SK-N-SH (cell line): ENCODE data around the gene UBE3D. TPM values are rescaled to one million over a fixed set of nuclear protein-coding genes. Genes with fewer than 3 reads are reported as not detected.
A peak's percentile ranks its signal among the peaks of the same experiment; 100 is the strongest.

Experiments
- CTCF ChIA-PET: fragments of 300-600, 350-600 bp; formaldehyde crosslinking; extraction: SDS; loops from one replicate; lab custom pipeline; 2021; lab: Yijun Ruan, JAX
- POLR2A ChIA-PET: fragments of 350-600 bp; sonication (Branson Sonifier 250); formaldehyde crosslinking; extraction: SDS; loops from one replicate; lab custom pipeline; 2020; ENCODE audit warnings: antibody characterized with exemption, inconsistent platforms; lab: Yijun Ruan, JAX
- DNase-seq: peaks from one replicate; pipeline ENCODE4 v3.0.0; 2012
- H2AFZ ChIP-seq: fragments of 200-600 bp; sonication (generic); 2 replicates; pipeline ENCODE4 v1.8.1; 2016; ENCODE audit warnings: antibody characterized with exemption, mild to moderate bottlenecking, low read depth
- H3F3A ChIP-seq: fragments of 200-600 bp; sonication (generic); replicated peaks from 2 replicates; pipeline ENCODE3; 2016; ENCODE audit warnings: antibody characterized with exemption, mild to moderate bottlenecking; ENCODE audit not compliant: insufficient read depth
- H3K27ac ChIP-seq, 2 experiments: fragments of 200-500 bp in 1 of 2; fragments of 200-600 bp in 1 of 2; sonication (Bioruptor generic) in 1 of 2; sonication (generic), shearing (Covaris generic) in 1 of 2; 2 replicates each; pipeline versions ENCODE4 v1.5.1 to v1.6.1; 2014 to 2016; ENCODE audit warnings: low read depth in 2 of 2, inconsistent platforms in 1 of 2, low read length in 1 of 2, mild to moderate bottlenecking in 1 of 2, mixed read lengths in 1 of 2
- H3K27me3 ChIP-seq: fragments of 200-600 bp; sonication (generic), shearing (Covaris generic); 2 replicates; pipeline ENCODE4 v1.6.1; 2016; ENCODE audit warnings: mixed run types; ENCODE audit not compliant: insufficient read depth
- H3K36me3 ChIP-seq, 2 experiments: fragments of 200-500 bp in 1 of 2; fragments of 200-600 bp in 1 of 2; sonication (Bioruptor generic) in 1 of 2; sonication (generic) in 1 of 2; replicated peaks in 1 of 2; 2 replicates each; pipeline versions ENCODE3 to v1.5.1; 2014 to 2016; ENCODE audit warnings: low read length in 1 of 2, mild to moderate bottlenecking in 1 of 2; ENCODE audit not compliant: insufficient read depth in 2 of 2, control insufficient read depth in 1 of 2
- H3K4me1 ChIP-seq, 2 experiments: fragments of 200-500 bp in 1 of 2; fragments of 200-600 bp in 1 of 2; sonication (Bioruptor generic) in 1 of 2; sonication (generic), shearing (Covaris generic) in 1 of 2; 2 replicates each; pipeline versions ENCODE4 v1.5.1 to v1.6.1; 2014 to 2016; ENCODE audit warnings: low read depth in 1 of 2, low read length in 1 of 2, mixed run types in 1 of 2; ENCODE audit not compliant: insufficient read depth in 2 of 2, control insufficient read depth in 1 of 2
- H3K4me2 ChIP-seq: fragments of 200-600 bp; sonication (generic), shearing (Covaris generic); 2 replicates; pipeline ENCODE4 v1.6.1; 2017; ENCODE audit warnings: mixed run types
- H3K4me3 ChIP-seq, 2 experiments: fragments of 200-500 bp in 1 of 2; fragments of 200-600 bp in 1 of 2; sonication (Bioruptor generic) in 1 of 2; sonication (generic), shearing (Covaris generic) in 1 of 2; 2 replicates each; pipeline versions ENCODE4 v1.5.1 to v1.8.1; 2014 to 2016; ENCODE audit warnings: low read depth in 2 of 2, inconsistent platforms in 1 of 2, low read length in 1 of 2, mild to moderate bottlenecking in 1 of 2, mixed read lengths in 1 of 2, moderate library complexity in 1 of 2
- H3K79me2 ChIP-seq: fragments of 200-600 bp; sonication (generic); 2 replicates; pipeline ENCODE4 v1.8.1; 2017; ENCODE audit warnings: mild to moderate bottlenecking; ENCODE audit not compliant: insufficient read depth
- H3K9ac ChIP-seq: fragments of 200-600 bp; sonication (generic); 2 replicates; pipeline ENCODE4 v1.6.1; 2017; ENCODE audit warnings: mixed run types
- H3K9me2 ChIP-seq: fragments of 200-600 bp; sonication (generic); 2 replicates; pipeline ENCODE4 v1.6.1; 2017; ENCODE audit warnings: mixed run types
- H3K9me3 ChIP-seq: fragments of 200-600 bp; sonication (generic); 2 replicates; pipeline ENCODE4 v1.6.1; 2017; ENCODE audit warnings: mixed run types, mild to moderate bottlenecking, moderate library complexity
- H4K20me1 ChIP-seq: fragments of 200-600 bp; sonication (generic); 2 replicates; pipeline ENCODE4 v1.6.1; 2017; ENCODE audit warnings: mild to moderate bottlenecking, mixed run types; ENCODE audit not compliant: insufficient read depth
- CTCF ChIP-seq: fragments of 200-600 bp; sonication (generic); IDR thresholded peaks from 2 replicates; pipeline ENCODE4 v1.6.1; 2017; ENCODE audit warnings: antibody characterized with exemption, mild to moderate bottlenecking, moderate library complexity
- FOXJ3 ChIP-seq: sonication (generic); formaldehyde crosslinking; IDR thresholded peaks from 2 replicates; pipeline ENCODE4 v1.5.1; 2020; ENCODE audit warnings: mild to moderate bottlenecking, missing genetic modification reagents
- MXI1 ChIP-seq: IDR thresholded peaks from 2 replicates; pipeline ENCODE4 v1.6.1; 2012; ENCODE audit warnings: mild to moderate bottlenecking, low read depth, low read length, improper control_type of control experiment
- NFIC ChIP-seq: IDR thresholded peaks from 2 replicates; pipeline ENCODE4 v1.4.0; 2012; ENCODE audit warnings: borderline replicate concordance
- RCOR1 ChIP-seq: fragments of 150-350 bp; IDR thresholded peaks from 2 replicates; pipeline ENCODE4 v1.6.1; 2017; ENCODE audit warnings: antibody characterized with exemption, low read length
- RXRA ChIP-seq: IDR thresholded peaks from 2 replicates; pipeline ENCODE4 v1.4.0; 2012; ENCODE audit warnings: low read depth, mild to moderate bottlenecking, borderline replicate concordance
- SIN3A ChIP-seq: IDR thresholded peaks from 2 replicates; pipeline ENCODE4 v1.6.1; 2012; ENCODE audit warnings: low read depth, mild to moderate bottlenecking, low read length, moderate library complexity, borderline replicate concordance
- SMC3 ChIP-seq: IDR thresholded peaks from 2 replicates; pipeline ENCODE4 v1.6.1; 2012; ENCODE audit warnings: low read depth, low read length, improper control_type of control experiment
- TEAD4 ChIP-seq: IDR thresholded peaks from 2 replicates; pipeline ENCODE4 v1.4.0; 2012; ENCODE audit warnings: mild to moderate bottlenecking, borderline replicate concordance; ENCODE audit not compliant: insufficient read depth
- USF1 ChIP-seq: IDR thresholded peaks from 2 replicates; pipeline ENCODE4 v1.4.0; 2012; ENCODE audit warnings: low read depth, borderline replicate concordance
- WGBS: methylation state at CpG from one replicate; pipeline ENCODE4 v1.1.6; 2017; ENCODE audit warnings: low lambda C conversion rate; 5-methylcytosine and 5-hydroxymethylcytosine counted together
- polyA plus RNA-seq, 3 experiments: library from polyadenylated mRNA; depleted of rRNA; stranded (reverse); fragments of >200 nt; gene quantifications; 2 replicates each; pipeline ENCODE4 v1.2.3, GENCODE V29; 2012

Gene UBE3D
- polyA plus RNA-seq, 1 of the 3 experiments (the other 2 are of a cell fraction), result 3.4 TPM

- ChIA-PET CTCF (no interaction called here), POLR2A (no interaction called here)
- Histone ChIP-seq H3K4me1 (peaks cover 26 to 44% of the 10 kb centered on the region in 2 experiments), H3K27me3 (no peaks in the 10 kb centered on the region), H3K36me3 (no peaks in the 10 kb centered on the region), H3K4me3 (no peak overlapping the region), H4K20me1 (no peaks in the 10 kb centered on the region), H3K9ac (no peak overlapping the region), H3K27ac (no peak overlapping the region; a peak in 1 of 4 replicates), H3K9me2 (no peaks in the 10 kb centered on the region), H3K79me2 (no peaks in the 10 kb centered on the region), H2AFZ (no peak overlapping the region), H3K4me2 (no peak overlapping the region), H3K9me3 (no peaks in the 10 kb centered on the region), H3F3A (peaks cover 30% of the 10 kb centered on the region)
- TF ChIP-seq RCOR1 (no peak), MXI1 (no peak), FOXJ3 (CRISPR knock-in tag) (no peak), NFIC (0 out of 2 replicates have a peak, but pooled peaks have one; percentile 6)
- DNase-seq, result no peak
- 54% methylated on average over 1 of the region's 1 CpG for WGBS
Measured at GRCh38 chr6:82958551-82958950, 107.1 kb downstream of the UBE3D start.

GRCh38 chr6:82957868-82958245 lies 107.8 kb downstream of the UBE3D start:
- ChIA-PET CTCF (no interaction called here), POLR2A (no interaction called here)
- H3K36me3 ChIP-seq, result no peaks in the 10 kb centered on the region
- peak overlapping the region; percentile 67; the same call in 1 of the 2 replicates for H2AFZ ChIP-seq
- H3K27me3 ChIP-seq, result no peaks in the 10 kb centered on the region
- H3K4me1 ChIP-seq, result peaks cover 28 to 44% of the 10 kb centered on the region in 2 experiments
- H3K4me2 ChIP-seq, result no peak overlapping the region
- peak overlapping the region; percentile 71 to 77 for H3K27ac ChIP-seq
- H3K9me3 ChIP-seq, result no peaks in the 10 kb centered on the region
- H3K79me2 ChIP-seq, result no peaks in the 10 kb centered on the region
- H3K9ac ChIP-seq, result 0 out of 2 replicates have a peak overlapping the region, but pooled peaks have one; percentile 12
- 88% methylated on average over 2 of the region's 2 CpGs for WGBS
- no peaks in the 10 kb centered on the region for H4K20me1 ChIP-seq
- H3K9me2 ChIP-seq, result no peaks in the 10 kb centered on the region
- peaks cover 30% of the 10 kb centered on the region for H3F3A ChIP-seq
- no peak for DNase-seq
- H3K4me3 ChIP-seq, result no peak overlapping the region
- TF ChIP-seq USF1 (no peak), MXI1 (no peak), CTCF (no peak), SIN3A (no peak), TEAD4 (no peak), RXRA (no peak), SMC3 (no peak)
